Upper lobe of left lung (tissue), 6 donors: Measurements from ENCODE around the gene LRRC8E. TPM values are rescaled to one million over a fixed set of nuclear protein-coding genes. Genes with fewer than 3 reads are reported as not detected.

ENCODE experiments used
- ATAC-seq, 2 donors: fragments of 200-7000 bp; cut with Tn5 transposase; one replicate each; pipeline ENCODE4 v1.9.1; 2022; ENCODE audit warnings: mild to moderate bottlenecking in 2 of 2, moderate library complexity in 2 of 2; ENCODE audit not compliant: low FRiP score in 2 of 2
- DNase-seq, 2 donors: peaks; one replicate each; pipeline ENCODE4 v3.0.0-alpha.2; 2019 to 2020
- H3K27ac ChIP-seq, 4 donors: fragments of 200-600 bp; sonication (generic); one replicate each; pipeline ENCODE4 v1.5.1; 2016 to 2019
- H3K27me3 ChIP-seq, 4 donors: fragments of 200-600 bp; sonication (generic); one replicate each; pipeline ENCODE4 v1.5.1; 2017 to 2019
- H3K36me3 ChIP-seq, 4 donors: fragments of 200-600 bp; sonication (generic); one replicate each; pipeline ENCODE4 v1.5.1; 2016 to 2019
- H3K4me1 ChIP-seq, 4 donors: fragments of 200-600 bp; sonication (generic); one replicate each; pipeline ENCODE4 v1.5.1; 2018 to 2019
- H3K4me3 ChIP-seq, 4 donors: fragments of 200-600 bp; sonication (generic); one replicate each; pipeline ENCODE4 v1.5.1; 2017 to 2019; ENCODE audit warnings: mild to moderate bottlenecking in 2 of 4, moderate library complexity in 1 of 4
- H3K9me3 ChIP-seq, 4 donors: fragments of 200-600 bp; sonication (generic); one replicate each; pipeline ENCODE4 v1.5.1; 2018 to 2019
- EP300 ChIP-seq, 4 donors: sonication (generic); formaldehyde crosslinking; IDR thresholded peaks; one replicate each; pipeline ENCODE4 v1.5.1; 2017; ENCODE audit warnings: antibody characterized with exemption in 4 of 4, control low read depth in 2 of 4
- POLR2A ChIP-seq, 4 donors: fragments of 450-650 bp; IDR thresholded peaks; one replicate each; pipeline ENCODE4 v1.5.1; 2016 to 2017; ENCODE audit warnings: antibody characterized with exemption in 4 of 4, mild to moderate bottlenecking in 2 of 4
- POLR2AphosphoS5 ChIP-seq, 2 donors: sonication (generic); formaldehyde crosslinking; IDR thresholded peaks; one replicate each; pipeline ENCODE4 v1.5.1; 2017; ENCODE audit warnings: antibody characterized with exemption in 2 of 2
- WGBS, 2 donors: methylation state at CpG; one replicate each; pipeline ENCODE4 v1.1.5; 2017 to 2018; 5-methylcytosine and 5-hydroxymethylcytosine counted together
- total RNA-seq, 6 donors: library from RNA; depleted of rRNA in 4 of 6; stranded (reverse); fragments of >200 nt in 4 of 6; gene quantifications; one replicate each; pipeline versions ENCODE4 v1.1.0 to v1.2.1, GENCODE V29; 2016 to 2021
- TF ChIP-seq, protein P1 (sequence below), 6 experiments: fragments of 450-650 bp in 4 of 6; fragments of 200-600 bp in 2 of 6; sonication (generic) in 2 of 6; IDR thresholded peaks; one replicate each; pipeline ENCODE4 v1.5.1; 2016 to 2019; ENCODE audit warnings: antibody characterized with exemption in 6 of 6
- donor health status: DM: no; HTN: no; CAD: no; lungs with moderate emphysema.
- donor health status: DM: no; HTN: yes; CAD: no; lungs with severe emphysema.

Gene LRRC8E
- total RNA-seq, 6 donors from 2014 or later = 1.0 to 11.7 (median 6.9) TPM

DNA sequence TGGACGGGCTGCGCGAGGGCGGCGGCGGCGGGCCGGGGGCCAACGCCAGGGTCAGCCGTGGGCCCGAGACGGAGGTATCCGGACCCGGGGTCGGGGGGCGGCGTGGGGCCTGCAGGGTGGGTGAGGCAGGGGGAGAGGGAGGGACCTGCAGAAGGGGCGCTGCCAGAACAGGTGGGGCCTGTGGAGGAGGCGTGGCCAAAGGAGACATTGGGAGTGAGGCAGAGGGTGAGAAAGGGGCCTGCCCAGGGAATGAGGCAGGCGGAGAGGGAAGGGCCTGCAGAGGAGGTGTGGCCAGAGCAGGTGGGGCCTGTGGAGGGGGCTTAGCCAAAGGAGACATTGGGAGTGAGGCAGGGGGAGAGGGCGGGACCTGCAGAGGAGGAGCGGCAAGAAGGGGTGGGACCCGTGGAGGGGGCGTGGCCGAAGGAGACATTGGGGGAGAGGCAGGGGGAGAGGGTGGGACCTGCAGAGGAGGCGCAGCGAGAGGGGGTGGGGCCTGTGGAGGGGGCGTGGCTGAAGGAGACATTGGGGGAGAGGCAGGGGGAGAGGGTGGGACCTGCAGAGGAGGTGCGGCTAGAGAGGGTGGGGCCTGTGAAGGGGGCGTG is 18.3 kb upstream of the LRRC8E start:
- peaks cover 45 to 74% (median 48%) of the 10 kb centered on the region in 4 donors for H3K4me1 ChIP-seq
- H3K27me3 ChIP-seq = peaks cover 0 to 30% (median 15%) of the 10 kb centered on the region in 4 donors
- peak overlapping the region in 1 of 4 donors; percentile 77 for H3K27ac ChIP-seq
- TF ChIP-seq EP300 (IDR thresholded peaks at IDR 0.05) (no peak), POLR2A (IDR thresholded peaks at IDR 0.05) (no peak), POLR2AphosphoS5 (IDR thresholded peaks at IDR 0.05) (no peak)
- TF ChIP-seq, protein P1, sequence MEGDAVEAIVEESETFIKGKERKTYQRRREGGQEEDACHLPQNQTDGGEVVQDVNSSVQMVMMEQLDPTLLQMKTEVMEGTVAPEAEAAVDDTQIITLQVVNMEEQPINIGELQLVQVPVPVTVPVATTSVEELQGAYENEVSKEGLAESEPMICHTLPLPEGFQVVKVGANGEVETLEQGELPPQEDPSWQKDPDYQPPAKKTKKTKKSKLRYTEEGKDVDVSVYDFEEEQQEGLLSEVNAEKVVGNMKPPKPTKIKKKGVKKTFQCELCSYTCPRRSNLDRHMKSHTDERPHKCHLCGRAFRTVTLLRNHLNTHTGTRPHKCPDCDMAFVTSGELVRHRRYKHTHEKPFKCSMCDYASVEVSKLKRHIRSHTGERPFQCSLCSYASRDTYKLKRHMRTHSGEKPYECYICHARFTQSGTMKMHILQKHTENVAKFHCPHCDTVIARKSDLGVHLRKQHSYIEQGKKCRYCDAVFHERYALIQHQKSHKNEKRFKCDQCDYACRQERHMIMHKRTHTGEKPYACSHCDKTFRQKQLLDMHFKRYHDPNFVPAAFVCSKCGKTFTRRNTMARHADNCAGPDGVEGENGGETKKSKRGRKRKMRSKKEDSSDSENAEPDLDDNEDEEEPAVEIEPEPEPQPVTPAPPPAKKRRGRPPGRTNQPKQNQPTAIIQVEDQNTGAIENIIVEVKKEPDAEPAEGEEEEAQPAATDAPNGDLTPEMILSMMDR (IDR thresholded peaks at IDR 0.05) = no peak
- peak in 1 of 2 donors; percentile 41 for DNase-seq
- ATAC-seq = peak in 1 of 2 donors; percentile 0
- H3K36me3 ChIP-seq = no peaks in the 10 kb centered on the region
- WGBS, 2 donors = 41 to 55% methylated on average over 5 to 13 of the region's 30 CpGs
- H3K4me3 ChIP-seq = peak overlapping the region in 3 of 4 donors; percentile 52 to 55 (median 54)
- no peaks in the 10 kb centered on the region for H3K9me3 ChIP-seq

DNA sequence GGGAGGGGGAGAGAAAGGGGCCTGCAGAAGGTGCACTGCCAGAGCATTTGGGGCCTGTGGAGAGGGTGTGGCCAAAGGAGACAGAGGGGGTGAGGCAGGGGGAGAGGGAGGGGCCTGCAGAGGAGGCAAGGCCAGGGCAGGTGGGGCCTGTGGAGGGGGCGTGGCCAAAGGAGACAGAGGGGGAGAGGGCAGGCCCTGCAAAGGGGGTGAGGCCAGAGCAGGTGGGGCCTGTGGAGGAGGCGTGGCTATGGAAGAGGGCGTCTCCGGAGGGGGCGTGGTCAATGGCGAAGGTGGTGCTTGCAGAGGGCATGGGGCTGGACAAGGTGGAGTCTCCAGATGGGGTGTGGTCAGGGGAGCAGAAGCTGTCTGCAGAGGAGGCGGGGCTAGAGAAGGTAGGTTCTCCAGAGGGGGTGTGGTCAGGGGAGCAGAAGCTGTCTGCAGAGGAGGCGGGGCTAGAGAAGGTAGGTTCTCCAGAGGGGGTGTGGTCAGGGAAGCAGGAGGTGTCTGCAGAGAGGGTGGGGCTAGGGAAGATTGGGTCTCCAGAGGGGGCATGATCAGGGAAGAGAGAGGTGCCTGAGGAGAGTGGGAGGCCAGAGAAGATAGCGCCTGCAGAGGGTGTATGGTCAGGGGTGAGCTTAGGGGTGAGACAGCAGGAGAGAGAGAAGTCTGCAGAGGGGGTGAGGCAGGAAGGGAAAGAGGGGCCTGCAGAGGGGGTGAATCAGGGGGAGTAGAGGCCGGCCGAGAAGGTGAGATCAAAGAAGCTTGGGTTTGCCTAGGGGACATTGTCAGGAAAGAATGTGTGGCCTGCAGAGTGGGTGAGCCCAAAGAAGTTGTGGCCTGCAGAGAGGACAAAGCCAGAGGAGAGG is 17.5 kb upstream of the LRRC8E start:
- H3K4me1 ChIP-seq = peaks cover 45 to 67% (median 48%) of the 10 kb centered on the region in 4 donors
- H3K36me3 ChIP-seq = no peaks in the 10 kb centered on the region
- H3K4me3 ChIP-seq = no peak overlapping the region
- no peaks in the 10 kb centered on the region for H3K9me3 ChIP-seq
- ATAC-seq (peak in 1 of 2 donors; percentile 38), DNase-seq (peak in 1 of 2 donors; percentile 64)
- WGBS, 2 donors = 48 to 62% methylated on average over 10 to 11 of the region's 11 CpGs
- H3K27me3 ChIP-seq = peaks cover 0 to 30% (median 16%) of the 10 kb centered on the region in 4 donors
- TF ChIP-seq POLR2A (IDR thresholded peaks at IDR 0.05) (no peak), POLR2AphosphoS5 (IDR thresholded peaks at IDR 0.05) (no peak), EP300 (IDR thresholded peaks at IDR 0.05) (no peak)
- TF ChIP-seq, protein P1 (IDR thresholded peaks at IDR 0.05) = no peak
- H3K27ac ChIP-seq = peak overlapping the region in 1 of 4 donors; percentile 57

DNA sequence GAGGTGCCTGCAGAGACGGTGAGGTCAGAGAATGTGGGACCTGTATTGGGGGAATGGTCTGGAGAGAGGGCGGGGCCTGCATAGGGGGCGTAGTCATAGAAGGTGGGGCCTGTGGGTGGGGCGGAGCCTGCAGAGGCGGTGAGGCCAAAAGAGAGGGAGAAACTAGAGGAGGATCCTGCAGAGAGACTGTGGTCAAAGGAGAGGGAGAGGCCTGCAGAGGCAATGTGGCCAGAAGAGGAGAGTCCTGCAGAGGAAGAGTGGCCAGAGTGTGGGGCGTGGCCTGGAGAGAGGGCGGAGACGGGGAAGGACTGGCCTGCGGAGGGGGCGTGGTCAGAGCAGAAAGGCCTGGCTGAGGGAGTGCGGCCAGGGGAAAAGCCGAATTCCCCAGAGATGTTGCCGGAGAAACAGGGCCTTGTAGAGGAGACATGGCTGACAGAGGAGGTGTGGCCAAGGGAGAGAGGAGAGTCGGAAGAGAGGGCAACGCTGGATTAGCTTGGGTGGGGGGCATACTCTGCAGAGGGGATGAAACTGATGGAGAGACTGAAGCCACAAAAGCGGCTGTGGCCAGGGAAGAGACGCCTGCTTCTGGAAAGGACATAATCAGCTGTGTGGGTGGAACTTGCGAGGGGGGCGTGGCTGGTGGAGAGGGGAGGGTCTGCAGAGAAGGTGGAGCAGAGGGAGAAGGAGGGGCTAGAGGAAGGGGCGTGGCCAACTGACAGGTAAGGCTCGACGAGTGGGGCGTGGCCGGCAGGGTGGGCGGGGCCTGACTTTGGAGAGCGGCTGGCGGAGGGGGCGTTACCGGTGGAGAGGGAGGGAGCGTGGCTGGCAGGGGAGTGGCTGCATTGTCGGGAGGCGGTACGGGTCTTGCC is 16.6 kb upstream of the LRRC8E start:
- TF ChIP-seq, protein P1 (IDR thresholded peaks at IDR 0.05) = no peak
- TF ChIP-seq POLR2AphosphoS5 (IDR thresholded peaks at IDR 0.05) (no peak), POLR2A (IDR thresholded peaks at IDR 0.05) (no peak), EP300 (IDR thresholded peaks at IDR 0.05) (no peak)
- peaks cover 0 to 30% (median 16%) of the 10 kb centered on the region in 4 donors for H3K27me3 ChIP-seq
- peak; percentile 97 for DNase-seq
- peak; percentile 70 to 81 for ATAC-seq
- peak overlapping the region; percentile 17 to 67 (median 40) for H3K27ac ChIP-seq
- no peaks in the 10 kb centered on the region for H3K9me3 ChIP-seq
- H3K4me3 ChIP-seq = peak overlapping the region in 3 of 4 donors; percentile 14 to 33 (median 21)
- H3K36me3 ChIP-seq = no peaks in the 10 kb centered on the region
- peaks cover 45 to 67% (median 48%) of the 10 kb centered on the region in 4 donors for H3K4me1 ChIP-seq
- 5 to 7% methylated on average over 33 of the region's 33 CpGs for WGBS, 2 donors

DNA sequence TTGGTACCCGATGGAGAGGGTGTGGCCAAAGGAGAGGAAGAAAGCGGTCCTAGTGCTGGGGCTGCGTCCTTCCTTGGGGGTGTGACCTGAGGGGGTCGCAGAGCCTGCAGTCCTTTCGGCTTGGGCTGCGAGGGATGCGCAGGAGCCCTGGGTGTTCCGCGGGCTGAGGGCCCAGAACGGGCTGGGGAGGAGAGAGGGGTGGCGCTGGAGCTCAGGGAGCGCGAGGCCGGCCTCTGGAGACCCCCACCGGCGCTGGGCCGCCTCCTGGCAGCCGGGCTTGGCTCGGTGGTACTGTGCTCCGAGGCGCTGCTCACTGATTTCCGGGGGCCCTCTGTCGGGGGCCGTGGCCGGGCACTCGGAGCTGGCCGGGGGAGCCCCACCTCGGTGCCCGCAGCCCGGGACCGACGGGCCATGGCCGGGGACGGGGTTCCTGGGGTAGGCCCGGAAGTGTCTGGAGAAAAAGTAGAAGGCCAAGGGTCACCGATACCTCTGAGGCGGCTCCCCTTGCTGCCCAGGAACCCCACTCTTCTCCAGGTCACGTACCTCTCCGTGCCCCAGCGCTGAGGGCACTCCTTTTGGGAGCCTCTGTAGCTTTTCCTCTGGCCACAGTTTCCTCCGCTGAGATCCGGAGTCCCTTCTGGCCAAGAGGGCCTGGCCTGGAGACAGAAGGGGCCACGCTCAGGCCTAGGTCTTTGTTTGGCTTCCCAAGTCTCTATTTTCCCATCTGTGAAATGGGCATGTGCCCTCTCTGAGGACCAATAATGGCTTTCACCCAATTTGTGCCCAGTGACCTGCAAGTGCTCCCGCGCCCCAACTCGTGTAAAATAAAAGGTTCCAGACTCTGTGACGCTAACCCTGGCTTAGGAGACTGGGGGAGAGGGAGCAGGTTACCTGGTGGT is 15.8 kb upstream of the LRRC8E start:
- H3K4me1 ChIP-seq = peaks cover 45 to 67% (median 48%) of the 10 kb centered on the region in 4 donors
- H3K27ac ChIP-seq = peak overlapping the region in 1 of 4 donors; percentile 67
- H3K4me3 ChIP-seq = peak overlapping the region in 2 of 4 donors; percentile 21 to 33
- peaks cover 0 to 30% (median 13%) of the 10 kb centered on the region in 4 donors for H3K27me3 ChIP-seq
- DNase-seq (peak in 1 of 2 donors; percentile 83), ATAC-seq (no peak)
- TF ChIP-seq POLR2AphosphoS5 (IDR thresholded peaks at IDR 0.05) (no peak), EP300 (IDR thresholded peaks at IDR 0.05) (no peak), POLR2A (IDR thresholded peaks at IDR 0.05) (no peak)
- TF ChIP-seq, protein P1 (IDR thresholded peaks at IDR 0.05) = no peak
- WGBS, 2 donors = 53 to 59% methylated on average over 19 to 35 of the region's 47 CpGs
- H3K36me3 ChIP-seq = no peaks in the 10 kb centered on the region
- H3K9me3 ChIP-seq = no peaks in the 10 kb centered on the region
